SH-SY5Y (cell line): ENCODE measurements around the gene UST.

Experiments used
- GATA2 ChIP-seq: IDR thresholded peaks from 2 replicates; pipeline ENCODE4 v1.6.1; 2011; ENCODE audit warnings: mild to moderate bottlenecking, low read depth, low read length
- GATA3 ChIP-seq: IDR thresholded peaks from 2 replicates; pipeline ENCODE4 v1.6.1; 2011; ENCODE audit warnings: low read depth, mild to moderate bottlenecking, low read length, moderate library complexity

DNA sequence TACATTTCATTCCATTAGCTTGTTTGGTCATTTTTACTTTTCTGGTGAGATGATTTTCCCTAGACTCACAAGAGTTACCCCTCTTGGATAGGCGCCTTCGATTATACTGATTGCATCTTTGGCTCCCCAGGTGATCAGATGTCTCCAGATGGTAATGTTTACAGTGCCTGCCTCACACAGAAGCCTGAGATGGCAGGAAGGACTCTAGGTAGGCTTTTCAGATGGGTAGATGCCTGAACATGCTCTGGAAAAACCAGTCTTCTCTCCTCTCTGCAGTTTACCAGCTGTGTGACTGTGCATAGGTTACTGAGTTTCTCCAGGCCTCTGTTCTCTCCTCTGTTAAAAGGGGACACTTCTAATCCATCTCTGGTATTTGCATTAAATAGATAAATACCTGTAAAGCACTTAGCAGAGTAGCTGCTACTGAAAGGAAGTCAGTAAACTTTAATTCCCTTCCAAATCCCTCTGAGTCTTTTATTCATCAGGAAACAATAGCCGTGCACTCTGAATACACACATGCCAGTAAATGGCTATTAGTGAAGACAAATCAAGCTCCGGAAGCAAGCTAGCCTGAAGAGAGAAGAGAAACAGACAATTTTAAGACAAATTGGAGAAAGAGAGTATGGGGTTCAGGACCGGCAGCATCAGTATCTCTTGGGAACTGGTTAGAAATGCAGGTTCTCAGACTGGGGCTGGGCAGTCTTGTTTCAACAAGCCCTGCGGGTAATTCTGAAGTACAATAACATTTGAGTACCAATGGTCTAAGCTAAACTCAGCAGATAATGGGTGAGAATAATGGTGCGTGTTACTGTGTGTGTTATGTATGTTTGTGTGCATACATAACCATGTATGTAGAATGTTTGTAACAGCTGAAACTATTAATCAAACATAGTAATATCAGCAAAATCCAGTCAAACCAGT lies 139.4 kb downstream of the UST start:
- TF ChIP-seq GATA3 (no peak), GATA2 (no peak)
